HCT116 (cell line): Measurements from ENCODE around the gene INHBE. TPM values are rescaled to one million over a fixed set of nuclear protein-coding genes. Genes with fewer than 3 reads are reported as not detected.

ENCODE experiments used
- ATAC-seq: fragments of 200-7000 bp; cut with Tn5 transposase; 2 replicates; pipeline ENCODE4 v1.9.1; 2020; ENCODE audit warnings: mild to moderate bottlenecking, moderate library complexity
- BruUV-seq: library from RNA; stranded (reverse); fragments of 400-500 nt; replicated peaks from 2 replicates; lab custom pipeline; 2021; lab: Mats Ljungman, UMichigan
- CTCF ChIA-PET: fragments of 300-600 bp; sonication (Branson Sonifier 250); formaldehyde crosslinking; loops from one replicate; lab custom pipeline; 2021; ENCODE audit warnings: antibody characterized with exemption; lab: Charles Lee
- POLR2A ChIA-PET: fragments of 300-600, 350-600 bp; sonication (Branson Sonifier 250); formaldehyde crosslinking; loops from one replicate; lab custom pipeline; 2021; ENCODE audit warnings: antibody characterized with exemption; lab: Charles Lee
- RAD21 ChIA-PET, 2 experiments: fragments of 300-600 bp; sonication (Branson Sonifier 250); formaldehyde crosslinking; loops; one replicate each; lab custom pipeline; 2023; ENCODE audit warnings: low total read pairs in 2 of 2; ENCODE audit not compliant: uncharacterized antibody in 2 of 2, unreplicated experiment in 2 of 2, low non-redundant PET in 1 of 2; lab: Charles Lee
- DNase-seq: peaks from one replicate; pipeline ENCODE4 v3.0.0-alpha.2; 2010; ENCODE audit warnings: low read depth, low spot score
- H2AFZ ChIP-seq: fragments of 200-600 bp; shearing (Covaris generic), sonication (generic); 2 replicates; pipeline ENCODE4 v1.6.1; 2017; ENCODE audit warnings: low read depth, mixed run types, mixed read lengths, antibody characterized with exemption, low read length; ENCODE audit not compliant: poor library complexity, severe bottlenecking
- H3K27ac ChIP-seq: 2 replicates; pipeline ENCODE4 v1.5.1; 2012; ENCODE audit warnings: low read depth, low read length
- H3K27me3 ChIP-seq: fragments of 200-600 bp; sonication (generic); 2 replicates; pipeline ENCODE4 v1.6.1; 2016; ENCODE audit warnings: mixed run types, low read length, mixed read lengths; ENCODE audit not compliant: insufficient read depth
- H3K36me3 ChIP-seq, 2 experiments: fragments of 200-500 bp in 1 of 2; fragments of 200-600 bp in 1 of 2; sonication (Bioruptor generic) in 1 of 2; sonication (generic) in 1 of 2; 2 replicates each; pipeline versions ENCODE4 v1.5.1 to v1.6.1; 2014 to 2016; ENCODE audit warnings: low read length in 2 of 2, inconsistent platforms in 1 of 2, mixed read lengths in 1 of 2, mixed run types in 1 of 2; ENCODE audit not compliant: insufficient read depth in 2 of 2, control insufficient read depth in 1 of 2
- H3K4me1 ChIP-seq, 2 experiments: fragments of 200-600 bp in 1 of 2; sonication (generic) in 1 of 2; 2 replicates each; pipeline versions ENCODE4 v1.5.1 to v1.6.1; 2012 to 2017; ENCODE audit warnings: low read length in 2 of 2, inconsistent platforms in 1 of 2, mild to moderate bottlenecking in 1 of 2, mixed read lengths in 1 of 2, mixed run types in 1 of 2, moderate library complexity in 1 of 2; ENCODE audit not compliant: insufficient read depth in 2 of 2, control insufficient read depth in 1 of 2
- H3K4me2 ChIP-seq: fragments of 200-600 bp; sonication (generic); 2 replicates; pipeline ENCODE4 v1.6.1; 2017; ENCODE audit warnings: mixed run types, low read length, mixed read lengths
- H3K4me3 ChIP-seq, 2 experiments: fragments of 200-600 bp in 1 of 2; sonication (generic) in 1 of 2; replicated peaks in 1 of 2; 2 replicates each; pipeline ENCODE4 v1.5.1; 2011 to 2016; ENCODE audit warnings: low read length in 2 of 2, control low read depth in 1 of 2, low read depth in 1 of 2, mild to moderate bottlenecking in 1 of 2, mixed read lengths in 1 of 2, mixed run types in 1 of 2
- H3K79me2 ChIP-seq: fragments of 200-600 bp; sonication (generic); 2 replicates; pipeline ENCODE4 v1.6.1; 2017; ENCODE audit warnings: mild to moderate bottlenecking, mixed run types, low read length, moderate library complexity, mixed read lengths; ENCODE audit not compliant: insufficient read depth
- H3K9ac ChIP-seq: fragments of 200-600 bp; sonication (generic); 2 replicates; pipeline ENCODE4 v1.6.1; 2016; ENCODE audit warnings: low read length, mixed read lengths
- H3K9me2 ChIP-seq: fragments of 200-600 bp; sonication (generic), shearing (Covaris generic); 2 replicates; pipeline ENCODE4 v1.6.1; 2017; ENCODE audit warnings: mixed run types, mild to moderate bottlenecking, moderate library complexity; ENCODE audit not compliant: insufficient read depth
- H3K9me3 ChIP-seq, 2 experiments: fragments of 200-500 bp in 1 of 2; fragments of 200-600 bp in 1 of 2; sonication (Bioruptor generic) in 1 of 2; sonication (generic) in 1 of 2; 2 replicates each; pipeline ENCODE4 v1.6.1; 2014 to 2017; ENCODE audit warnings: low read length in 2 of 2, mixed read lengths in 2 of 2, inconsistent platforms in 1 of 2, low read depth in 1 of 2, mild to moderate bottlenecking in 1 of 2, mixed run types in 1 of 2, moderate library complexity in 1 of 2; ENCODE audit not compliant: control insufficient read depth in 1 of 2, insufficient read depth in 1 of 2
- H4K20me1 ChIP-seq: fragments of 200-600 bp; sonication (generic), shearing (Covaris generic); 2 replicates; pipeline ENCODE4 v1.6.1; 2017; ENCODE audit warnings: mixed run types, mild to moderate bottlenecking, moderate library complexity; ENCODE audit not compliant: insufficient read depth
- CEBPB ChIP-seq: IDR thresholded peaks from 2 replicates; pipeline ENCODE4 v1.6.1; 2012; ENCODE audit warnings: low read depth
- POLR2AphosphoS5 ChIP-seq: IDR thresholded peaks from 2 replicates; pipeline ENCODE4 v1.6.1; 2011; ENCODE audit warnings: mild to moderate bottlenecking, low read depth, low read length, moderate library complexity
- RAD21 ChIP-seq: IDR thresholded peaks from 2 replicates; pipeline ENCODE4 v1.6.1; 2012; ENCODE audit warnings: low read depth, mild to moderate bottlenecking
- SIN3A ChIP-seq: IDR thresholded peaks from 2 replicates; pipeline ENCODE4 v1.6.1; 2012; ENCODE audit warnings: low read depth
- YY1 ChIP-seq: IDR thresholded peaks from 2 replicates; pipeline ENCODE4 v1.6.1; 2011; ENCODE audit warnings: low read length, low read depth, moderate library complexity, mild to moderate bottlenecking; ENCODE audit not compliant: insufficient replicate concordance; ENCODE audit errors: extremely low read depth
- intact Hi-C: fragments of 100-400 bp; cut with micrococcal nuclease; formaldehyde crosslinking; loops from 2 replicates; pipeline ENCODE4 v1.10.0; 2022
- total RNA-seq: library from RNA; stranded (reverse); gene quantifications from one replicate; pipeline ENCODE4 v1.2.1, GENCODE V29; 2021; ENCODE audit not compliant: unreplicated experiment
- TF ChIP-seq, protein P1 (sequence below), 3 experiments: fragments of 200-600 bp in 1 of 3; sonication (generic) in 1 of 3; IDR thresholded peaks in 2 of 3; conservative IDR thresholded peaks in 1 of 3; 2 replicates each; pipeline ENCODE4 v1.5.1; 2012 to 2017; ENCODE audit warnings: low read depth in 2 of 3, low read length in 2 of 3, antibody characterized with exemption in 1 of 3, borderline replicate concordance in 1 of 3, control low read depth in 1 of 3, mild to moderate bottlenecking in 1 of 3, mixed read lengths in 1 of 3, mixed run types in 1 of 3, moderate library complexity in 1 of 3; ENCODE audit not compliant: insufficient read depth in 1 of 3
- TF ChIP-seq, protein P2 (sequence below): IDR thresholded peaks from 2 replicates; pipeline ENCODE4 v1.6.1; 2012

INHBE gene
- total RNA-seq, 1 experiment from 2014 or later: 0.89 TPM

GRCh38 chr12:57462251-57462911, 7.3 kb downstream of the INHBE start:
- H3K27me3 ChIP-seq: peaks cover 4% of the 10 kb centered on the region
- POLR2A ChIA-PET: no interaction called here

More at GRCh38 chr12:57462251-57462911, 7.3 kb downstream of the INHBE start:
- TF ChIP-seq, protein P1, sequence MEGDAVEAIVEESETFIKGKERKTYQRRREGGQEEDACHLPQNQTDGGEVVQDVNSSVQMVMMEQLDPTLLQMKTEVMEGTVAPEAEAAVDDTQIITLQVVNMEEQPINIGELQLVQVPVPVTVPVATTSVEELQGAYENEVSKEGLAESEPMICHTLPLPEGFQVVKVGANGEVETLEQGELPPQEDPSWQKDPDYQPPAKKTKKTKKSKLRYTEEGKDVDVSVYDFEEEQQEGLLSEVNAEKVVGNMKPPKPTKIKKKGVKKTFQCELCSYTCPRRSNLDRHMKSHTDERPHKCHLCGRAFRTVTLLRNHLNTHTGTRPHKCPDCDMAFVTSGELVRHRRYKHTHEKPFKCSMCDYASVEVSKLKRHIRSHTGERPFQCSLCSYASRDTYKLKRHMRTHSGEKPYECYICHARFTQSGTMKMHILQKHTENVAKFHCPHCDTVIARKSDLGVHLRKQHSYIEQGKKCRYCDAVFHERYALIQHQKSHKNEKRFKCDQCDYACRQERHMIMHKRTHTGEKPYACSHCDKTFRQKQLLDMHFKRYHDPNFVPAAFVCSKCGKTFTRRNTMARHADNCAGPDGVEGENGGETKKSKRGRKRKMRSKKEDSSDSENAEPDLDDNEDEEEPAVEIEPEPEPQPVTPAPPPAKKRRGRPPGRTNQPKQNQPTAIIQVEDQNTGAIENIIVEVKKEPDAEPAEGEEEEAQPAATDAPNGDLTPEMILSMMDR (IDR thresholded peaks at IDR 0.05 in 2 of 3, conservative IDR thresholded peaks at IDR 0.05 in 1 of 3; ENCODE audit: borderline replicate concordance in 1 of 3, insufficient read depth in 1 of 3, low read depth in 2 of 3, low read length in 2 of 3): peak in 2 of 3 experiments; percentile 97 to 98; a peak in 4 of 6 replicates
- TF ChIP-seq RAD21 (no peak), YY1 (peak; percentile 43), SIN3A (no peak), CEBPB (no peak), POLR2AphosphoS5 (peak; percentile 78)
- TF ChIP-seq, protein P2, sequence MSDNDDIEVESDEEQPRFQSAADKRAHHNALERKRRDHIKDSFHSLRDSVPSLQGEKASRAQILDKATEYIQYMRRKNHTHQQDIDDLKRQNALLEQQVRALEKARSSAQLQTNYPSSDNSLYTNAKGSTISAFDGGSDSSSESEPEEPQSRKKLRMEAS: no peak
- TSS peak; percentile 47 for BruUV-seq
- Histone ChIP-seq H3K36me3 (no peaks in the 10 kb centered on the region), H3K4me1 (peaks cover 20 to 44% of the 10 kb centered on the region in 2 experiments), H3K9ac (peak overlapping the region; percentile 56), H3K4me2 (peak overlapping the region; percentile 99), H3K9me3 (no peaks in the 10 kb centered on the region), H4K20me1 (no peaks in the 10 kb centered on the region), H3K27ac (peak overlapping the region; percentile 65), H3K4me3 (peak overlapping the region; percentile 75), H2AFZ (peak overlapping the region; percentile 81), H3K79me2 (no peaks in the 10 kb centered on the region), H3K9me2 (no peaks in the 10 kb centered on the region)
- intact Hi-C loops: loop anchor here (5.0 kb wide), 1 partner anchor 375 kb away; the partner anchor contains the start of gene NAB2
- CTCF ChIA-PET: interaction anchor here (0.6 to 1.7 kb wide), 3 partner anchors 9 to 248 kb away, joined by 3 to 7 read pairs (median 6); no protein-coding TSS in a partner anchor
- RAD21 ChIA-PET: no interaction called here
- peak; percentile 93 for DNase-seq
- ATAC-seq: peak; percentile 81
